ENCODE results near the gene KLC1. TPM values are rescaled to one million over a fixed set of nuclear protein-coding genes. Genes with fewer than 3 reads are reported as not detected.

KLC1 gene
- total and polyA plus RNA-seq, 2 of the 8 experiments (the other 6 are each of a cell fraction or from before 2014, with no cell fraction given) = 84.6 to 134 TPM

Small RNAs within 50 kb of the gene (small RNA-seq; reads per million reads assigned to genes)
- not detected for gene RF00019 (ENCODE audit: insufficient read depth)

Other genes with a start within 250 kb of the KLC1 start
- 76.6 and 76.9 TPM in 2 replicates for gene MARK3, start 243.8 kb upstream of the KLC1 start, total RNA-seq (2021; fragmentation: NEBNext Ultra II Directional; extraction: Animal tissue kit (Norgen Biotek cat#: 25700))
- gene MARK3, start 243.8 kb upstream of the KLC1 start, polyA plus RNA-seq (2011; rRNA removed) = 37.6 and 39.4 TPM in 2 replicates
- gene CKB, start 106.4 kb upstream of the KLC1 start, total RNA-seq (2021; fragmentation: NEBNext Ultra II Directional; extraction: Animal tissue kit (Norgen Biotek cat#: 25700)) = 538 and 572 TPM in 2 replicates
- gene CKB, start 106.4 kb upstream of the KLC1 start, polyA plus RNA-seq (2011; rRNA removed) = 950 and 1,969 TPM in 2 replicates
- gene TRMT61A, start 100.0 kb upstream of the KLC1 start, total RNA-seq (2021; fragmentation: NEBNext Ultra II Directional; extraction: Animal tissue kit (Norgen Biotek cat#: 25700)) = 15.1 and 15.8 TPM in 2 replicates
- gene TRMT61A, start 100.0 kb upstream of the KLC1 start, polyA plus RNA-seq (2011; rRNA removed) = 19.0 and 29.7 TPM in 2 replicates
- 29.2 and 29.5 TPM in 2 replicates for gene BAG5, start 66.6 kb upstream of the KLC1 start, total RNA-seq (2021; fragmentation: NEBNext Ultra II Directional; extraction: Animal tissue kit (Norgen Biotek cat#: 25700))
- gene BAG5, start 66.6 kb upstream of the KLC1 start, polyA plus RNA-seq (2011; rRNA removed) = 5.9 and 7.4 TPM in 2 replicates
- 35.0 and 35.5 TPM in 2 replicates for gene COA8, start 66.3 kb upstream of the KLC1 start, total RNA-seq (2021; fragmentation: NEBNext Ultra II Directional; extraction: Animal tissue kit (Norgen Biotek cat#: 25700))
- gene COA8, start 66.3 kb upstream of the KLC1 start, polyA plus RNA-seq (2011; rRNA removed) = 5.9 and 7.1 TPM in 2 replicates
- 41.7 and 41.8 TPM in 2 replicates for gene XRCC3, start 86.2 kb downstream of the KLC1 start, total RNA-seq (2021; fragmentation: NEBNext Ultra II Directional; extraction: Animal tissue kit (Norgen Biotek cat#: 25700))
- 36.9 and 51.2 TPM in 2 replicates for gene XRCC3, start 86.2 kb downstream of the KLC1 start, polyA plus RNA-seq (2011; rRNA removed)
- 44.3 and 53.4 TPM in 2 replicates for gene ZFYVE21, start 86.6 kb downstream of the KLC1 start, total RNA-seq (2021; fragmentation: NEBNext Ultra II Directional; extraction: Animal tissue kit (Norgen Biotek cat#: 25700))
- 127 and 143 TPM in 2 replicates for gene ZFYVE21, start 86.6 kb downstream of the KLC1 start, polyA plus RNA-seq (2011; rRNA removed)
- 8.9 and 9.7 TPM in 2 replicates for gene PPP1R13B, start 218.4 kb downstream of the KLC1 start, total RNA-seq (2021; fragmentation: NEBNext Ultra II Directional; extraction: Animal tissue kit (Norgen Biotek cat#: 25700))
- 2.6 and 4.5 TPM in 2 replicates for gene PPP1R13B, start 218.4 kb downstream of the KLC1 start, polyA plus RNA-seq (2011; rRNA removed)